H1 (cell line): ENCODE data around the gene RAB31. TPM values are rescaled to one million over a fixed set of nuclear protein-coding genes. Genes with fewer than 3 reads are reported as not detected.

Source experiments
- CHD7 ChIP-seq: fragments of 300-600 bp; sonication (generic); IDR thresholded peaks from 2 replicates; pipeline ENCODE4 v1.7.1; 2012; ENCODE audit warnings: low read length, moderate library complexity, mild to moderate bottlenecking, inconsistent platforms; ENCODE audit not compliant: insufficient replicate concordance
- polyA plus RNA-seq, 7 experiments: library from polyadenylated mRNA; depleted of rRNA in 3 of 7; stranded (reverse) in 5 of 7; unstranded in 2 of 7; fragments of >200 nt in 5 of 7; fragments of 200-250 nt in 2 of 7; gene quantifications; 1 replicate in 5 of 7; 2 replicates in 1 of 7; 4 replicates in 1 of 7; pipeline versions ENCODE4 v1.2.1 to v1.2.3, GENCODE V29; 2011 to 2013; ENCODE audit warnings: missing spikeins in 2 of 7, mixed read lengths in 2 of 7
- total RNA-seq: library from RNA; stranded (reverse); fragmentation: NEBNext Ultra II Directional; extraction: Animal tissue kit (Norgen Biotek cat#: 25700); gene quantifications from 2 replicates; pipeline ENCODE4 v1.2.1, GENCODE V29; 2021

Gene RAB31
- total and polyA plus RNA-seq, 2 of the 8 experiments (the other 6 are each of a cell fraction or from before 2014, with no cell fraction given): 15.2 to 40.9 TPM

- no peak for TF ChIP-seq CHD7
These were observed 198.4 kb downstream of the RAB31 start (continued) for GRCh38 chr18:9906481-9906880.
